ENCODE data around the gene PTPN14. TPM values are rescaled to one million over a fixed set of nuclear protein-coding genes. Genes with fewer than 3 reads are reported as not detected.

The PTPN14 gene
- total RNA-seq, 2 donors from 2014 or later, result 13.5 to 23.5 TPM

DNA sequence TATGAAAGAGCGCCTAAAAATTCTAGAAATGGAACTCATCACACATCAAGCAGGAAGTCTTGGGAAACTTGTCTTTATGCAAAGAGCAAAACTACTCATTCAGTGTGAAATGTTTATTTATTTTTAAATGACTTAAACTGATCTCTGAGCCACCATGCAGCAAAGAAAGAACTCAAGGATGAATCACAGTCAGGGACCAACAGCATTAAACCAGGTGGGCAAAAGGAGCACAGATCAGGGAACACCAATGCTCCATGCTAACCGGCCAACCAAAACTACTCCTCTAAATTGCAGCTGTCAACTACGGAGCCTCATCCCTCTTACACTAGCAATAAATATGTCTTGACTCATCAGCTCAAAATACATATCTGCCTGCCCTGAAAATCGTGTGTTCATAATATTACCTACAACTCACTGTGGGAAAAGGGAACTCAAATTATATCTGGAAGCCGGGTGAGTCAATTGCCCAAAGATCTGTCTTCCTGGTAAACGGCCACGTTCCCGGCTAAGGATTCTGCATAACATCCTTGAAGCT is 129.2 kb downstream of the PTPN14 start:
- DNase-seq, result no peak
- peaks cover 1% of the 10 kb centered on the region in 2 donors for H3K9me3 Mint-ChIP-seq
- H3K27ac Mint-ChIP-seq, result no peak overlapping the region
- H3K4me1 Mint-ChIP-seq (ENCODE audit: low read depth), result peaks cover 49% of the 10 kb centered on the region
- H3K36me3 Mint-ChIP-seq (ENCODE audit: insufficient read depth in 2 of 2), result peaks cover 3% of the 10 kb centered on the region in 2 donors
- no peak overlapping the region for H3K4me3 Mint-ChIP-seq
- no peaks in the 10 kb centered on the region for H3K27me3 Mint-ChIP-seq (ENCODE audit: low read depth)
- ATAC-seq (replicated peaks in 1 of 2), result no peak

DNA sequence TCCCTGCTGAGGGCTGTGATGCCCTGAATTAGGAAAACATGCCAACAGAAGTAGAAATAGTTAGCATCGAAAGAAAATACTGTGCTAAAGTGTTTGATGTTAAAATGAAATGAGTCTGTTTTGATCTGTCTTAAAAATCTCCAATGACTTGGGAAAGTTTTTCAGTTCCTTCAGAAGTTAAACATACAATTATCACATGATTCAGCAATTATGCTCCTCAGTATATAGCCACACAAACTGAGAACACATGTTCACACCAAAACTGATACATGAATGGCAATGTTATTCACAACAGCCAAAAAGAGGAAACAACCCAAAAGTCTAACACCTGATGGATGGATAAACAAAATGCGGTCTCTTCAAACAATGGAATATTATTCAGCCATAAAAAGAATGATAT is 130.6 kb downstream of the PTPN14 start:
- Mint-ChIP-seq H3K4me3 (no peak overlapping the region), H3K27ac (no peak overlapping the region), H3K4me1 (ENCODE audit: low read depth) (peaks cover 36% of the 10 kb centered on the region), H3K9me3 (peaks cover 1% of the 10 kb centered on the region in 2 donors), H3K36me3 (ENCODE audit: insufficient read depth in 2 of 2) (peaks cover 3% of the 10 kb centered on the region in 2 donors), H3K27me3 (ENCODE audit: low read depth) (no peaks in the 10 kb centered on the region)
- no peak for ATAC-seq (replicated peaks in 1 of 2)
- no peak for DNase-seq

- H3K27me3 Mint-ChIP-seq (ENCODE audit: low read depth), result no peaks in the 10 kb centered on the region
- DNase-seq (no peak), ATAC-seq (replicated peaks in 1 of 2) (no peak)
- H3K36me3 Mint-ChIP-seq (ENCODE audit: insufficient read depth in 2 of 2), result peaks cover 3% of the 10 kb centered on the region in 2 donors
- H3K27ac Mint-ChIP-seq, result no peak overlapping the region
- H3K9me3 Mint-ChIP-seq, result peaks cover 1% of the 10 kb centered on the region in 2 donors
- H3K4me3 Mint-ChIP-seq, result no peak overlapping the region
- peaks cover 36% of the 10 kb centered on the region for H3K4me1 Mint-ChIP-seq (ENCODE audit: low read depth)
These were observed 131.1 kb downstream of the PTPN14 start for GRCh38 chr1:214420341-214420740.

- Mint-ChIP-seq H3K9me3 (peaks cover 1% of the 10 kb centered on the region in 2 donors), H3K36me3 (ENCODE audit: insufficient read depth in 2 of 2) (peaks cover 3% of the 10 kb centered on the region in 2 donors), H3K27me3 (ENCODE audit: low read depth) (no peaks in the 10 kb centered on the region), H3K4me3 (no peak overlapping the region), H3K27ac (no peak overlapping the region), H3K4me1 (ENCODE audit: low read depth) (peaks cover 36% of the 10 kb centered on the region)
- DNase-seq (no peak), ATAC-seq (replicated peaks in 1 of 2) (no peak)
These were observed 131.8 kb downstream of the PTPN14 start for GRCh38 chr1:214419650-214420049.

GRCh38 chr1:214418391-214418790 is 133.0 kb downstream of the PTPN14 start:
- peak; percentile 45 to 49 for ATAC-seq (replicated peaks in 1 of 2)
- no peak for DNase-seq
- peak overlapping the region; percentile 85 for H3K27ac Mint-ChIP-seq
- H3K36me3 Mint-ChIP-seq (ENCODE audit: insufficient read depth in 2 of 2), result peaks cover 2 to 3% of the 10 kb centered on the region in 2 donors
- H3K27me3 Mint-ChIP-seq (ENCODE audit: low read depth), result no peaks in the 10 kb centered on the region
- peaks cover 0 to 1% of the 10 kb centered on the region in 2 donors for H3K9me3 Mint-ChIP-seq
- H3K4me1 Mint-ChIP-seq (ENCODE audit: low read depth), result peaks cover 41% of the 10 kb centered on the region
- H3K4me3 Mint-ChIP-seq, result peak overlapping the region; percentile 43 to 55

DNA sequence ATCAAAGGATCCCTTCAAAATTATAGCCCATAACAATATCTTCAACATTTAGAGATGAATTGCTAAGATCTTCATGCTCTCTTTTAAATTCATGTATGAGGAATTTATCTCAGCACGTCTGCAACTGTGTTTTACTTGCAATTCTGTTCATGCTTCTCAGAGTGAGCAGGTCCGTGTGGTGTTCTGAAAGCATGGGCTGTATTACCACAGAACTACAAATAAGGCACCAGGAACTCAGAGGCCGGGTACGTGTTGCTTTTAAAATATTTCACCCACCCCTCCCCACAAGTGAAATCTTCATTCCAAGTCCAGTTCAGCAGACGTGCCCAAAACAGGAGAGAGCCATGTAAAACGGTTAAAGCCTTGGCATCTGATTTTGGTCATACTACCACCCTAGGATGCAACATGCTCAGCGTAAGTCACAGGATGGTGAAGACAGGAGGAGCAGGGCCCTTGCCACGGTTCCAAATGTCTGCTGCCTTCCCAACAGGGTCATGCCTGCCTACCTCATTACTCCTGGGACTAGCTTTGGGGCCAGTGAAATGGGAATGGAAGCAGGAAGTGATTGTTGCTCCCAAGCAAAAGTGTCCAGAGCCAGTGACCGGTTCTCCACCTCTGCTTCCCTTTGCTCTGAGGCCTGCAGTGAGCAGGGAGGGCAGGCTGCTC is 133.7 kb downstream of the PTPN14 start:
- Mint-ChIP-seq H3K4me3 (no peak overlapping the region), H3K9me3 (peaks cover 0 to 1% of the 10 kb centered on the region in 2 donors), H3K27me3 (ENCODE audit: low read depth) (no peaks in the 10 kb centered on the region), H3K4me1 (ENCODE audit: low read depth) (peaks cover 37% of the 10 kb centered on the region), H3K27ac (no peak overlapping the region), H3K36me3 (ENCODE audit: insufficient read depth in 2 of 2) (peaks cover 2 to 3% of the 10 kb centered on the region in 2 donors)
- no peak for DNase-seq
- ATAC-seq (replicated peaks in 1 of 2), result no peak

- peaks cover 0 to 3% of the 10 kb centered on the region in 2 donors for H3K36me3 Mint-ChIP-seq (ENCODE audit: insufficient read depth in 2 of 2)
- peaks cover 33% of the 10 kb centered on the region for H3K4me1 Mint-ChIP-seq (ENCODE audit: low read depth)
- no peaks in the 10 kb centered on the region for H3K27me3 Mint-ChIP-seq (ENCODE audit: low read depth)
- H3K9me3 Mint-ChIP-seq, result peaks cover 0 to under 1% of the 10 kb centered on the region in 2 donors
- DNase-seq (no peak), ATAC-seq (replicated peaks in 1 of 2) (no peak)
- no peak overlapping the region for H3K27ac Mint-ChIP-seq
- H3K4me3 Mint-ChIP-seq, result no peak overlapping the region
These were observed 134.5 kb downstream of the PTPN14 start for GRCh38 chr1:214416858-214417257.

DNA sequence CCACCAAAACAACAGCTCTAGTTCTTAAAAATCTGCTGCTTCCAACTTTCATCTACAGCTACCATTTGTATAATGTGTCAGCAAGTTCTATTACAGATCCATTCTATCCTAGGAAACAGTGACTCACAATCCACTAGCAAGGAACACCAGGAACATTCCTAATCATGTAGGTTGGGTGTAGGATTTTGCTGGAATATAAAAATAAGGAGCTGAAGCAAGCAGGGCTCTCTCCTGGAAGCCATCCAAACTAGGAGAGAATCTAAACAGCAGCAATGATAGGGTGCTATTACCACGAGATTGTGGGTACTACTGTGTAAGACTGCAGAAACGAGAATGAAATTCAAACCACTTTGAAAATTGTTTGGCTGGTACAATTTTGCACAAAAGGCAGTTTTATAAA is 135.0 kb downstream of the PTPN14 start:
- DNase-seq (no peak), ATAC-seq (replicated peaks in 1 of 2) (no peak)
- no peak overlapping the region for H3K4me3 Mint-ChIP-seq
- H3K27ac Mint-ChIP-seq, result no peak overlapping the region
- peaks cover 33% of the 10 kb centered on the region for H3K4me1 Mint-ChIP-seq (ENCODE audit: low read depth)
- no peaks in the 10 kb centered on the region for H3K9me3 Mint-ChIP-seq
- no peaks in the 10 kb centered on the region for H3K27me3 Mint-ChIP-seq (ENCODE audit: low read depth)
- H3K36me3 Mint-ChIP-seq (ENCODE audit: insufficient read depth in 2 of 2), result peaks cover 0 to 3% of the 10 kb centered on the region in 2 donors

DNA sequence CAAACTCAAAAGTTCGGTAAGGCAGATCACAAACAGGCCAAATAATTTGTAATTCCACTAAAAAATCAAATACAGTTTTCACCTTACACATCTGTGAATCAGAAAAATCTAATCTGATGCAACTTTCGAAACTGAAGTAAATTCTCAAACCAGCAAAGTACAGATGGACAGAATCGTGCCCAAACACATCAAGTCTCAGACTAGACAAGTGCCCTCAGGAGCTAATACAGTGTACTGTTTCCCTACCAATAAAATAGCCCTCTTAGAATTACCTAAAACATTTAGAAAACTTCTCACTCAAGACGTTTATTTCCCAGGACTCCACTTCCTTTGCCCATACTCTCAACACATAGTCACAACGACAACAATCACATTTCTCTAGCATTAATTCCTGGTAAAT is 136.3 kb downstream of the PTPN14 start:
- DNase-seq (no peak), ATAC-seq (replicated peaks in 1 of 2) (no peak)
- Mint-ChIP-seq H3K27me3 (ENCODE audit: low read depth) (no peaks in the 10 kb centered on the region), H3K9me3 (no peaks in the 10 kb centered on the region), H3K27ac (no peak overlapping the region), H3K4me1 (ENCODE audit: low read depth) (peaks cover 33% of the 10 kb centered on the region), H3K36me3 (ENCODE audit: insufficient read depth in 2 of 2) (peaks cover 0 to 4% of the 10 kb centered on the region in 2 donors), H3K4me3 (no peak overlapping the region)

- H3K27ac Mint-ChIP-seq, result no peak overlapping the region
- H3K36me3 Mint-ChIP-seq (ENCODE audit: insufficient read depth in 2 of 2), result peaks cover 0 to 4% of the 10 kb centered on the region in 2 donors
- no peaks in the 10 kb centered on the region for H3K27me3 Mint-ChIP-seq (ENCODE audit: low read depth)
- H3K4me1 Mint-ChIP-seq (ENCODE audit: low read depth), result peaks cover 33% of the 10 kb centered on the region
- H3K9me3 Mint-ChIP-seq, result no peaks in the 10 kb centered on the region
- no peak overlapping the region for H3K4me3 Mint-ChIP-seq
- DNase-seq (no peak), ATAC-seq (replicated peaks in 1 of 2) (no peak)
These were observed 136.7 kb downstream of the PTPN14 start for GRCh38 chr1:214414691-214415090.

DNA sequence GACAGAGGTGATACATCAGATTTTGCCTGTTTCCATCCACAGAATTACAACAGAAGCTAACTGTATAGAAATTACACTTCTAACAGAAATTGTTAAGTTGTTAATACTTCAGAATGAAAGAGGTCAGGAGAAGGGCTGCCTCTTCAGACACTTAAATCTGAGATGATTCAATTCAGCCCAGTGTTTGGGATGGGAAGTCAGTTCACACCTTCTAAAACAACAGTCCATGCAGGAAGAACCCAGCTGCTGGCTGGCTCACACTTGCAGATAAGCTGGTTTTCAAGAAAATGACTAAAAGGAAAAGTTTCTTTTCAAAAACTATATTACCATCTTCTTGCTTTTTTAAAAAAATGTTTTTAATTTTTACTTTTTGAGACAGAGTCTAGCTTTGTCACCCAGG is 138.1 kb downstream of the PTPN14 start:
- ATAC-seq (replicated peaks in 1 of 2) (no peak), DNase-seq (no peak)
- Mint-ChIP-seq H3K36me3 (ENCODE audit: insufficient read depth in 2 of 2) (peaks cover 0 to 4% of the 10 kb centered on the region in 2 donors), H3K27me3 (ENCODE audit: low read depth) (no peaks in the 10 kb centered on the region), H3K4me1 (ENCODE audit: low read depth) (peaks cover 22% of the 10 kb centered on the region), H3K27ac (no peak overlapping the region), H3K4me3 (no peak overlapping the region), H3K9me3 (no peaks in the 10 kb centered on the region)

DNA sequence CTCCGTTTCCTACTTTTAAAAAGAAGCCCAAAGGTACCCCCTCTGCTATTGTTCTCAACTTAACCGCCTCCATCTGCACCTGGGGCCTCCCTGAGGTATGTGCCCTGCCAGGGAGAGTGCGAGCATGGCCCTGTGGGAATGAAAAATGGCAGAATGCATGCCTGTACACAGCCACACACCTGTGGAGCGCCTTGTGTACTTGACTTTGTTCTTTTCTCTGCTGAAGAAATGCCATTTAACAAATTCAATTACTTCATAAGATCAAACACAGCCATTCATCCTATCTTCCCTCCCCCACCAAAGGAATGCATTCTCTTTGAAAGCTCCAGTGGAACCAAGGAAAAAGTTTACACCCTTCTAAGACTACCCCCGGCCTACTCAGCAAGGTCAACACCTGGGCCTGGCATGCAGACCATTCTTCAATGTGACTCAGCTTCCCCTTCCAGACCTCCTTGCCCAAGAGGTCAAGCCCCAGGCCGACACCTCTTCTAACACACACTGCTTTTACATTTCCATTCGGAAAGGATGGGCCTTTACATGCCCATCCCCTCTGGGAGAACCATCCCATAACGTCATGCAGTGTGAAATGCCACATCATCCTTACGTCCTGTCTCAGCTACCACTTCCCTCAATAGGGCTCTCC is 146.7 kb downstream of the PTPN14 start:
- DNase-seq (no peak), ATAC-seq (replicated peaks in 1 of 2) (peak; percentile 27 to 35)
- Mint-ChIP-seq H3K27ac (peak overlapping the region; percentile 27), H3K4me3 (peak overlapping the region in 1 of 2 donors; percentile 47), H3K27me3 (ENCODE audit: low read depth) (no peaks in the 10 kb centered on the region), H3K4me1 (ENCODE audit: low read depth) (peaks cover 21% of the 10 kb centered on the region), H3K9me3 (peaks cover 0 to 3% of the 10 kb centered on the region in 2 donors), H3K36me3 (ENCODE audit: insufficient read depth in 2 of 2) (peaks cover 0 to 3% of the 10 kb centered on the region in 2 donors)

- H3K27ac Mint-ChIP-seq, result peak overlapping the region; percentile 27
- peaks cover 26% of the 10 kb centered on the region for H3K4me1 Mint-ChIP-seq (ENCODE audit: low read depth)
These were observed 147.2 kb downstream of the PTPN14 start for GRCh38 chr1:214404154-214404553.

More at GRCh38 chr1:214404154-214404553, 147.2 kb downstream of the PTPN14 start:
- ATAC-seq (replicated peaks in 1 of 2), result peak; percentile 47 to 72
- H3K36me3 Mint-ChIP-seq (ENCODE audit: insufficient read depth in 2 of 2), result peaks cover 3% of the 10 kb centered on the region in 2 donors
- no peak for DNase-seq
- no peaks in the 10 kb centered on the region for H3K27me3 Mint-ChIP-seq (ENCODE audit: low read depth)
- H3K9me3 Mint-ChIP-seq, result peaks cover 0 to 3% of the 10 kb centered on the region in 2 donors
- H3K4me3 Mint-ChIP-seq, result peak overlapping the region in 1 of 2 donors; percentile 47

All from activated T-cell treated with anti-CD3 and anti-CD28 coated beads, Interleukin-2, amount 50 U/mL, for 72 hours (primary cell).